Stimulated activated CD4-positive, alpha-beta T cell treated with anti-CD3 and anti-CD28 coated beads, Interleukin-12 subunit alpha, Interleukin-12 subunit beta, amount 100 ng/mL, for 24 hours (primary cell): ENCODE results near the gene PTPRD.
"Not testable (repeated sequence)": the region's sequence is repeated elsewhere in the genome, so short reads cannot be mapped to it uniquely, and the experiment has no call there.

Experiments
- DNase-seq, 2 experiments: peaks; one replicate each; pipeline ENCODE4 v3.0.0-alpha.2; 2020; ENCODE audit warnings: low read depth in 2 of 2

The PTPRD gene

DNA sequence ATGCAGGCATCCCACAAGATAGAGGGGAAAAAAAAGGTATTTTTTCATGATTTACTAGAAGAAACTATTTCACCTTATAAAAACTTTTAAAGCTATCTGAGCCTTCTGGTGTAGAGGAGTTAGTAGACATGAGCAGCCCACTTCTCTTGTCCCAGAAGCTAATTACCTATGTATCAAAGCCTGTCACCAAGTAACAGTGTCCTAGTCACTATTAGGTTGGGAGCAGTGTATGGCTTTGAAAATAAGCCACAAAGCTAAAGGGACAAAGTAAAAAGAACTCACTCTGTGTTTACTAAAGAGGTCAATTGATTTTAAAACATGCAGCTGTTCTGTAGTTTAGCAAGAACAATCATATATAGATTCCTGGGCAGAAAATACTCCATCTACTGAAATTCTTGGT, 1286.1 kb downstream of the PTPRD start:
- no peak for DNase-seq

DNA sequence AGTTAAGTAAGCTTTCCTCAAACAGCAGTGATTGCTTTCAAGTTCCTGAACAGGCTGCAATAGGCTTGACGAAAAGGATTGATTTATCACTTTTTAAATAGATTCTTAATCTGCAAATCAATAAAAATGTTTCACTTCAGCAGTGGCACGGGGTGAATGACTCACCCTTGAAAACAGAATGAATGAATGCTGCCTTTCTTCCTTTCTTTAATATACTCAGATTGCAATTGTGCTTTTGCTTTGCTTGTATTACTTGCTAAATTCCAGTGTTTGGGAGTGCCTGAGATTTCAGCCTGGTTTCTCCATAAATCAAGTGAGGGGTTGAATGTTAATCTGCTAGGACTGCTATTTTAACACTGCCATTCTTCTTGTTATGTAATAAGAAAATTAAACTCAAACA, 1293.8 kb downstream of the PTPRD start:
- DNase-seq: no peak

DNA sequence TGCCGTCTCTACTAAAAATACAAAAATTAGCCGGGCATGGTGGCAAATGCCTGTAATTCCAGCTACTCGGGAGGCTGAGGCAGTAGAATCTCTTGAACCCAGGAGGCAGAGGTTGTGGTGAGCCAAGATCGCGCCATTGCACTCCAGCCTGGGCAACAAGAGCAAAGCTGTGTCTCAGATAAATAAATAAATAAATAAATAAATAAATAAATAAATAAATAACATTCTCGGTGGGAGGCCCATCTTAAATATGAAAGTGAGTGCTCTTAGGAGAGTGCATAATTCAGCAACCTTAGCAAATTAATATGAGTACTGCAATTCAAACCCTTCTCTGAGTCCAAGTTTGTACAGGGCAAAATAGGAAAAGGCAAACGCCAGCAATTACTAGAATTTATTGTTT, 1302.1 kb downstream of the PTPRD start:
- DNase-seq: not testable (repeated sequence)

DNA sequence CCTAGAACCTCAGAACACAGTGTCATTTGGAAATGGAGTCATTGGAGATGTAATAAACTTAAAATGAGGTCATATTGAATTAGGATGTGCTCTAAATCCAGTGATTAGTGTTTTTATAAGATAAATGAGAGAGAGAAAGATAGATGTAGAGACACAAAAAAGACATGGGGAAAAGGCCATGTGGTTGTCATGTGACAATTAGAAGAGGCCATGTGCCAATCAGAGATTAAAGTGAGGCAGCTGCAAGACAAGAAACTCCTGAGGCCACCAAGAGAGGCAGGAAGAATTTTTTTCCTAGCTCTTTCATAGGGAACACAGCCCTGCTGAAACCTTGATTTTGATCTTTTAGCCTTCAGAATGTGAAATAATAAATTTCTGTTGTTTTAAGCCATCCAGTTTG, 1307.2 kb downstream of the PTPRD start:
- no peak for DNase-seq

DNA sequence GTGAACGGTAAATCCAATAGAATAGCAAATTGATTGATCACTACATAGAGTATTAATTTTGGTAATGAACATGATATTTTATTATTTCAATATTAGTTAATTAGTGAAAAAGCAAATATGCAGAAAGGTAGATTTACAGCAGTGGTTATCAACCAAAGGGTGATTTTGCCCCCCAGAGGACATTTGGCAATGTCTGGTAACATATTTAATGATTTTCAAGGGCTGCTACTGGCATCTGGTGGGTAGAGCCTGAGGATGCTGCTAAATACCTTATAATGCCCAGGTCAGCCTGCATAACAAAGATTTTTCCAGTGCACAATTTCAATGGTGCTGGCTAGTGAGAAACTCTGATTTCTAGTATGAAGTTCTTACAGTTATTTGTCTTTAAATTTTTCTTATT, 1313.7 kb downstream of the PTPRD start:
- no peak for DNase-seq

DNA sequence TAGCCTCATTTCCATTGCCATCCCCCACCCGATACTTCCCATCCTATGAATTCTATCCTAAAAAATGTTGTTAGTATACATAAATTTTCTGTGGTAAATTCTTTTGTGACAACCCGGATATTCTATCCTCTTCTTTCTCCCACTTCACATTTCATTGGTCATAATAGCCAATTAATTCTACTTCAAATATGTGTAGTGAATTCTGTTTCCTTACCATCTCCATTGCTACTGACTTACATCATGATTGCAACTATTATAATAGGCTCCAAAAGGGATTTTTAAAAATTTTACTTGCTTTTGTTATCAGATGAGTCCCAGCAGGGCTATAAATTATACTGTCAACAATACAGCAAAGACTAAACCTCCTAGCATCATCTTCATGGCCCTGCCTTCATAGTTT, 1326.8 kb downstream of the PTPRD start:
- DNase-seq: no peak

DNA sequence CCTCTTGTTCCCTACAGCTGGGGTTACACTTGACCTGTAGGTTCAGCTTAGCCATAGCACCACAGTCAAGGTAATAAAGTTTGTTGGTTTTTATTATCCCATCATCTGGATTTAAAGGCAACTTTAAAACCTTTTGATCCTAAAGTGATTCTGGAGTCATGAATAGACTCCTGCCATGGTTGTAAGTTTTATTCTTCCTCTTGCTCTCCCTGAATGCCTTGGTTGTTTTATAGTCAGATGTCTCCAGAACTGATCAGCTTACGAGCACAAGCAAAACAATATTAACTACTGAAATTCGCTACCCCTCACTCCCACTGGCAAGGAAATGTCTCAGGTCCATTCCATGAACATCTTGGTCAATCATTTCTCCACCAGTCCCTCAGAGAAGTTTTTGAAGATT, 1328.6 kb downstream of the PTPRD start:
- DNase-seq: no peak

DNA sequence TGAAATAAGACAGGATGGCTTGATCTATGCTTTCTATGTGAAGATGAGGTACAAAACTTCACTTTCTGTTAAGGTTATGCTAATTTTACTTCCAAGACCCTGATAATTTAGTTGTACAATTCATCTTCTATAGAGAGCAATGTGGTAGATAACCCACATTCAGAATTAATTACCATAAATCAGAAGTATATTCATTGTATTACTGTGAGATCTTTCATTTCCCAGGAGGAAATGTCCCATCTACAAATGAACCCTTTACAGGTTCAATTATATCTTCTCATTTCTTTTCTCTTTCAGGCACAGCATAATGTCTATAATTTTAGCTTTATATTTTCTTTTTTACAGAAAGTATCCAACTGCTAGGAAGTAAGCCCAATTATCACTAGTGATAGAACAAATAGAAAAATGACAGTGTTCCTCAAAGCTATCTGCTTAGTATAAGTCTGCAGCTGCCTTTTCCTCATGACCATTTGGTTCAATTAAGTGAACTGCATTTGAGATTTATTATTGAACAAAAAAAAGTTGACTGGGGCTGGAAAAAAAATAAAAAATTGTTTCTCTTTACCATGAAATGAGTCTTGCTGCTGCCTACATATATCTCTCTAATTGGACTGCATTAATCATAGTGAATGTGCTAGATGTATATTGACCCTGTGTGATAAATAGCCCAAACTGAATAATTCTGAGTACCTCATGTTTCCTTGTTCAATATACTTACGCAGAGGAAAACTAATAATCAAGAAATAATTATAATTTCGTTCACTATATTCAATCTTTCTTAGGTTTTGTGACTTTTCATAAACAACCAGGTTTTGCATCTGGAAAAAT, 1329.4 kb downstream of the PTPRD start:
- no peak for DNase-seq

DNA sequence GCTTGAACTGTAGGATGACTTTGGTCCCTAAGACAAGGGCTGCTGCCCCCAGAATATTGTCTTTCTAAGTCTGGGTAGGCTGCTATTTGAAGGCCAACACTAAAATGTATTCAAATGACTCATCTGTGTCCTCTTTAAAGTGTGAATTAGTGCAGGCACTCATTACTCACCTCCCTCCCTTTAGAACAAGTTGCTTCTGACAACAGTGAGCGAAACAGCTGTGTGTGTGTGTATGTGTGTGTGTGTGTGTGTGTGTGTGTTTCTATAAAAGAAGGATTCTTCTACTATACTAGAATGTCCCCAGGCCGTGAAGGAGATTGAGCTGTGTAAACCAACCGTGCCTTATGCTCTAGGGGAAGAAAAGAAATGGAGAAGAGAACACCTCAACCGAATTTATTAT, 1337.2 kb downstream of the PTPRD start:
- no peak for DNase-seq

DNA sequence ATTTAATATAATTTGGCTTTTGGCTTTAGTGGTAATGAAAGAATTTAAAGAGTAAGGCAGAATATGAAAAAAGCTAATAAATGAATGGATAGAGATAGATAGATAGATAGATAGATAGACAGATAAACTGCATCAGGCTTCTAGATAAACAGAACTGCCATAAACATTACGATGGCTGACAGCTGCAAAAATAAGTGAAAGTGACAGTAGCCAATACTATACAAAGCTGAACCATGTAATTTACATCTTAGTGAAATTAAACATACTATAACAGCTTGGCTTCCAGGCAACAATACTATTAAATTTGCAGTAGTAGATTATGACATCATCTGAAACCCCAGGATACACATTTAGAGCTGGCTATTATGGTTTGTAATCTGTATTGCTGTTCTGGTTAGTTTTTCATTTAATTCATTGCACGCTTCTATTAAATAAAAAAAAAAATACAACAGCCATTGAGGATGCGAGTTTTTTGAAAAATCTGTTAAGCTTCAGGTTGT, 1354.8 kb downstream of the PTPRD start:
- no peak for DNase-seq

DNA sequence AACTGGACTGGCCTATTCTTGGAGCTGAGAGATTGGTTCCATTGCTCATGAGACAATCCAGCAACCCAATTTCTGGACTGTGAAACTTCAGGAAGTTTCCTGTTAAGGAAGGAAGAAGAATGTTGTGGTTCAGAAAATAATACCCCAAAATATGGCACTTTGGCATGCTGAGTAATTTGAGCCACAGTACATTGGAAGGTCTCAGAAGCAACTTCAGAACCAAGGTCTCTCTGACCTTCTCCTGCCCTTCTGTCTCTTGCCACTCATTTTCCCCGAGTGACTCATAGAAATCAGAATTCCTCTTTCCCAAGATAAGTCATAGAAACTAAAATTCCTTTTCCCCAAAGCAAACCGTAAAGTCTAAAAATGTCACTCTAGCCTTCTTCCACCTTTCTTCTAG, 1366.1 kb downstream of the PTPRD start:
- no peak for DNase-seq

DNA sequence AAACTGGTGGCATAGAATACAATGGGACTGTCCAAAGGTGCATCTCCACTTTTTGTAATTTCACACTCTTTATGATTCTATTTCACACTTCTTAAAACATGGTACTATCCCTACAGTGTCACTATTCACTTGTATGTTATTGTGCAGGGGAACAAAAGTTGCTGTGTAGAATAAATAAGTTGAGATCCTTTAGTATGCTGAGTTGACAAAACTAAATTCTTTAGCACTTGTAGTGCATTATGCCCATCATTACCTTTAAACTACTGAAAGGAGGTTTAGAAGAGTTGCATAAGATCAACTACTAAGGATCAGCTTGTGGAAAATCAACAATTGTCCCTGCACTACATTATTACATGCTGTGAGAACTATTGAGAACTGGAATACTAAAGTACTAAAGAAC, 1380.9 kb downstream of the PTPRD start:
- DNase-seq: no peak

DNA sequence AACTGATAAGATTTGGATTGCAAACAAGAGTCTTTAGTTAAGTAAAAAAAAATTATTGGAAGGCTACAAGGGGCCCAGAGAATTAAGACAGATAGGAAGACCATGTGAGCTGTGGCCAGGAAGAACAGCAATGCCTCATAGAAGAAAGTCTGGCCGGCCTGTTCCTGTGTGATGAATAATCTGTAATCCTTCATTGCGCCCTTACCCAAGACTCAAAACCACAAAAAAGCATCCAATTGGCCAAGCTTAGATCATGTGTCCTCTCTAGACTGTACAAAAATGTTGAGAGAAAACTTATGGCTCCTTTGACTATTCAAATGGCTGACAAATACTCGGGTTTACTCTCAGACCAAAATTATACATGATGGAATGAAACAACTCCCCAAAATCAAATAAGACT, 1383.5 kb downstream of the PTPRD start:
- no peak for DNase-seq

DNA sequence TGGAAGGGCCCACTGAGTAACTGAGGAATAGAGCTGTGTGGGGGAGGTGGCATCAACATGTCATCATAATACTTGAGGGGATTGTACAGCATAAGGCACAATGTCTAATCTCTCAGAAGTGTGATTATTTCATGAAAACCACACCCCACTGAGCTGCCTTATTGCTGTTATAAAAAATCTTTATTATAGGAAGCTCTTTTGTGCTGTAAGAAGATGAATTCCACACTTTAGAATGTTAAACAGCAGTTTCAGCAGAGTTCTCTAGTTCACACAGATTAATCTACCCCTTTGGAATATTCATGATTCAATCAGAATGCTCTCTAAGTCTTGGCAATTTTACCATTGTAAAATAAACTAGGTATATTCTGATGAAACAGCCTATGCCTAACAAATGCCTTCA, 1389.6 kb downstream of the PTPRD start:
- no peak for DNase-seq

DNA sequence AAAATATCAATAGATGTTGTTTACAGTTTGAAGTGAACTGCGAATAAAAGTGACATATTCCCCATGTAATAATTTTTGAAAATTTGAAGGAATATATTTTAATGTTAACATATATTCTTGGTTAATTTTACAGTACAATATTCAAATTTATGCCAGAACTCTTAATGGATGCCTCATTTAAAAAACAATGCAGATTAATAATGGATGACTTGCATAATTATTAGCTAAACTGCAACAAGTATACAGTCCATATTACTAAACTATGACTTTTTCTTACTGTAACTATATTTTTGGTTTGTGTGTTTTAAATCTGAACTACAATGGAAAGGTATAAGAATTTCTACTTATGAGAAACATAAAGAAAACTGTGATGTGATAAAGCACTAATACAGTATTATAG, 1390.1 kb downstream of the PTPRD start:
- no peak for DNase-seq

DNA sequence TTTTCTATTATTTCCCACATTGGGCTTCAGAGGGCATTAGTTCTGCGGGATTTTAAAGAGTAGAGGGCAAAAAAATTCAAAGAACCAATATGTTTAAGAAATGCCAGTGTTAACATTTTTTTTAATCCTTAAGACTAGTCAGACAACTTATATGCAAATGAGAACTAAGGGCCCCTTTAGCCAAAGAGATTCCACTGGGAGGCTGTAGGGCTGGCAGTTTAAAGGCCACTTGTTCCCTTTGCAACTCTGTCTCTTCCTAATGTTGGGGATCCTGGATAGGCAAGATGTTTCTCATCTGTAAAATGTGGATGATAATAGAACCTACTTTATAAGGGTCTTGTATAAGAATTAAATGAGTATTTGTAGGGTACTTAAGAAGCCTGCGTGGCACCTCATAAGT, 1395.9 kb downstream of the PTPRD start:
- DNase-seq: no peak

DNA sequence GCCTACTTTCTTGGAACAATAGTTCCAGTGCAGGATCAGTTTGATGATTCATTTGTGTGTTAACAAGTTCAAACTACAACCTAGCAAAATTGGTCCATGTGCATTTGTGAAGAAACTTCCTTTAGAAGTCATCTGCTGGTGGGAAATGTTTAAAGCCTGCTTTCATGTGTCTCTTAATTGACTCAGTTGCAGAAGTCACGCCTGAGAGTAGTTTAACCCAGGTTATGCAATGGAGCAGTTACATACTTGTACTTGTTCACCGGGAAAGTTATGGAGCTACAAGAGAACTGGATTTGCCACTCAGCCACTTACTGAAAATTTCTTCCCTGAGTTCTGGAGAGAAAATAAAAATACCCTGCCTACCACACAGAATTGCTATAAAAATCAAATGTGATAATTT, 1397.8 kb downstream of the PTPRD start:
- DNase-seq: no peak

DNA sequence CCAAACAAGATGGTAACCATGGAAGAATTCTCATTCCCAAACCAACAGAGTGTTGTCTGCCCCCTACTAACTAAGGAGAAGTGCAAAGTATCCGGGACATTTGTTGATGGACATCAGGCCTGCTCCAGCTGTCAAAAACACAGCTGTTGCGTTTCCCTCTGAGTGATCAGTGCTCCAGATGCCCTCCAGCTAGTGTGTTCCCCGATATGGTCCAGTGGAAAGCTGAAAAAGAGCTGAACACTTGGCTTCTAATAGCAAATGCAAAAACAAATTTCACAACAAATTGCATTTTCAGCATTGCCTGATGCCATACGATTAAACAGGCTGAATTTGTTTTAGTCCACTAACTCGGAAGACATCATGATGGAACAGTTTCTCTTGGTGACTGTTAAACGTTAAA, 1398.7 kb downstream of the PTPRD start:
- DNase-seq: no peak

DNA sequence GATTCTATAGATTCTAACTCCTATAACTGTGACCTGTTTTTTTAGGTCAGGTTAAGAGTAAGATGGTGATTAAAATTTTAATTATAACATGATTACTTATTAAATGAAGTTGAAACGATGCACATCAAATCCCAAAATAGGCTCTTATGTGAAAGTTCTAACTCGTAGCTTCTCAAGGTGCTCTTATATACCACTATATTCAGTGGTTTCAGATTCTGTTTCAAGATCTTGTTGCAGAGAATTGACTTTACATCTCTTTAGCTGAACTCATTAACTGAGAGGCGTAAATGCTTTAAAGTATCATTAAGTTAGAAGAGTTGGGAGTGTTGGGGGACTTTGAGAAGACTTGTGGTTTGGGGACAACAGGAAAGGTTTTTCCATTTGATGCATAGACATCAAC, 1399.8 kb downstream of the PTPRD start:
- DNase-seq: no peak

DNA sequence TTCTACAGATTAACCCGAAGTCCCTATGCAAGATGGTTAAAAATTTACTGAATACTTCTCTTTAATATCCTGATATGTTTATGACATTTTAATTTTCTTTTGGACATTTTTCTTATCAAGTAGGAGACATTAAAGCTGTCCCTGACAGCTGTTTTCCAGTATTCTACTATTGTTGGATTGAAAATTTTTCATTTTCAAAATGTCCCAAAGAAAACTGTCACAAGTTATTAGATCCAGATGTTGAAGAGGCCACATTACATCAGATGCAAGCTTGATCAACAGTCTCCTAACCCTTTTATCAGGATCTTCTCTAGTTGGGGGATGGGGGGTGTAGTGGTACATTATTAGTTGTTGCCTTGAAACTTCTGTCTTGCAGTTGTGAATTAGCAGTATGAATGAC, 1410.5 kb downstream of the PTPRD start:
- no peak for DNase-seq

DNA sequence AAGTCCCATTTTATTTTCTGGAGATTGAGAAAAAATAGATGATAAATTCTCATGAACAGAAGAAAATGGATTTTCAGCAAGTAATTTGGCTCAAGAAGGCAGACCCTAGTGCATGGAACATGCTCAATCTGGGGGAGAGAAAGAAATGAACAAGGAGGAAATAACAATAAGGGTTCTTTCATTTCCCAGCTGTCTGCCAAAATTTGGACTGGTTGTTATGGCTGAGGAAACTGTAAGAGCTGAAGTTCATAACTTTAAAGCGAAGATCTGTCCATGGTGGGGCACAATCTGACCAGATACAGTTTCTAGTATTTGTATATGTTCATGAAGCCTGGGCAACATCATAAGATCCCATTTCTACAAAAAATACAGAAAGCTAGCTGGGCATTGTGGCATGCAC, 1426.7 kb downstream of the PTPRD start:
- no peak for DNase-seq

DNA sequence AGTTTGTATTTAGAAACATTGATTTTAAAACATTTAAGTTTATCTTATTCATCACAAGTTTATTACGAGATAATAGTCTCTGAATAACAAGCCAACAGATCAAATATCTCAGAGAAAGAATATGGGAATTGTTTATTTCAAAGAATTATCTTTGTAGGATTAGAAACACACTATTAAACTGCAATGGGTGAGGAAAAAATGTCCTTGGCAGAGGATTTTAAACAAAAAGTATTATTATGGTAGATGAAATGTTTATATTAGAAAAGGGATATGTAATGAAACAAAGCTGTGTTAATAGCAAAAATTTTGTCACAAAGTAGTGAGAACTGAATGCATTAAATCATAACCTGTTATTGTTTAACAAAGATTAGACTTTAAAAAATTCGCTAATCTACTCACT, 1430.4 kb downstream of the PTPRD start:
- no peak for DNase-seq

DNA sequence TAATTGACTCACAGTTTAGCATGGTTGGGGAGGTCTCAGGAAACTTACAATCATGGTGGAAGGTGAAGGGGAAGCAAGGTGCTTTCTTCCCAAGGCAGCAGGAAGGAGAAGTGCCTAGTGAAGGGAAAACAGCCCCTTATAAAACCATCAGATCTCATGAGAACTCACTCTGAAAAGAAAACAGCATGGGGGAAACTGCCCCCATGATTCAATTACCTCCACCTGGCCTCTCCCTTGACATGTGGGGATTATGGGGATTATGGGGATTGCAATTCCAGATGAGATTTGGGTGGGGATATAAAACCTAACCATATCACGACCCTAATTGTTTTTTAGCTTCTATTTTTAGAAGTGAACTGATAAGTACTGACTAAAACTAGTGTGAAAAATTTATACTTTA, 1435.7 kb downstream of the PTPRD start:
- DNase-seq: no peak

DNA sequence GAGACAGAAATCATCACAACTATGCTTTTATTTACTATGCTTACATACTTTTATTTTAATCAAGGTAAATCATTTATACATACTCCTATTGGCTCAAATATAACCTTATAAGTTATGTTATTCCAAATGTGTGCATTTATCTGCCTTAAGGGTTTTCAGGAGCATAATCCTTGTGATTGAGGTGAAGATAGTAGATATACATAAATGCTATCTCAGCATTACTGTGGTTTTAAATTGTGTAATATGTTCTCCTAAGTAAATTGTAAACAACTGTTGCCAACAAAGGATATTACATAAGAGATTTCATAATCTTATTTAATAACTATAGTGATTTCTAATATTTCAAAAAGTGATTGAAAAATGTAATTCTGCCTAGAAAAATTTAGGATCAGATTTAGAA, 1438.4 kb downstream of the PTPRD start:
- DNase-seq: no peak
